ENCODE measurements around the gene TEDC1.

GRCh38 chr14:105531894-105532623 is 41.0 kb downstream of the TEDC1 start:
- TF ChIP-seq POLR2A (IDR thresholded peaks at IDR 0.05; ENCODE audit: low read depth, low read length) = no peak
- TF ChIP-seq TAF1 (IDR thresholded peaks at IDR 0.05; ENCODE audit: borderline replicate concordance, low read depth, low read length) = no peak
- no peak for TF ChIP-seq POLR2AphosphoS5 (IDR thresholded peaks at IDR 0.05; ENCODE audit: low read depth, low read length)
